Motor neuron (in vitro differentiated cells): ENCODE results near the gene SCYL1. TPM values are rescaled to one million over a fixed set of nuclear protein-coding genes. Genes with fewer than 3 reads are reported as not detected.

ENCODE experiments used
- ATAC-seq, 8 experiments: fragments of 200-7000 bp; cut with Tn5 transposase; replicated peaks in 6 of 8; 2 replicates each; pipeline ENCODE4 v1.8.0; 2021; ENCODE audit warnings: mild to moderate bottlenecking in 8 of 8, moderate library complexity in 8 of 8
- H3K27ac ChIP-seq, 2 donors: fragments of 250-450 bp; sonication (Bioruptor Pico); 2 replicates each; pipeline ENCODE4 v1.9.0; 2021; ENCODE audit warnings: antibody characterized with exemption in 2 of 2, mild to moderate bottlenecking in 2 of 2, moderate library complexity in 1 of 2
- H3K4me1 ChIP-seq, 2 donors: fragments of 250-450 bp; sonication (Bioruptor Pico); replicated peaks in 1 of 2; 2 replicates each; pipeline ENCODE4 v1.6.1; 2021; ENCODE audit warnings: antibody characterized with exemption in 2 of 2, mild to moderate bottlenecking in 2 of 2, moderate library complexity in 1 of 2
- H3K4me3 ChIP-seq, 5 donors: fragments of 250-450 bp; sonication (Bioruptor Pico); 2 replicates each; pipeline ENCODE4 v1.9.0; 2021; ENCODE audit warnings: antibody characterized with exemption in 5 of 5, mild to moderate bottlenecking in 5 of 5, moderate library complexity in 4 of 5
- WGBS, 10 experiments: fragments of 450-650 bp; shearing (Covaris generic); methylation state at CpG; one replicate each; pipeline ENCODE4 v1.0.0; 2022; 5-methylcytosine and 5-hydroxymethylcytosine counted together
- in situ Hi-C, 9 experiments: fragments of 400-800 bp; cut with MboI; loops; one replicate each; pipeline ENCODE4 v1.15.0; 2021; ENCODE audit warnings: low sequenced_read_pairs in 9 of 9, low pct_unique_long_range_greater_than_20kb in 2 of 9; ENCODE audit not compliant: unreplicated experiment in 9 of 9
- total RNA-seq, 8 experiments: library from RNA; unstranded; fragments of 300-600 nt; gene quantifications; 2 replicates each; pipeline versions ENCODE4 v1.2.3 to v1.2.4, GENCODE V29; 2022

SCYL1 gene
- total RNA-seq, 8 experiments from 2014 or later, result 39.2 to 119 (median 57.7) TPM

GRCh38 chr11:65584106-65584505, 59.2 kb downstream of the SCYL1 start:
- H3K27ac ChIP-seq, result no peak overlapping the region
- 59 to 68% (median 67%) methylated on average over 1 to 4 of the region's 8 CpGs; no CpG with 5 or more reads in 6 of the 10 experiments for WGBS, 10 experiments
- in situ Hi-C loops, result no loop called here
- H3K4me1 ChIP-seq, result peaks cover 9 to 29% of the 10 kb centered on the region in 2 donors
- peak in 1 of 8 experiments; percentile 5 for ATAC-seq
- H3K4me3 ChIP-seq, result no peak overlapping the region

GRCh38 chr11:65584723-65585171, 59.9 kb downstream of the SCYL1 start:
- ATAC-seq, result peak in 4 of 8 experiments; percentile 36 to 50 (median 46)
- WGBS, 10 experiments, result 0 to 73% (median 13%) methylated on average over 4 to 9 of the region's 46 CpGs; no CpG with 5 or more reads in 7 of the 10 experiments
- Histone ChIP-seq H3K4me3 (no peak overlapping the region), H3K27ac (no peak overlapping the region), H3K4me1 (peaks cover 9 to 32% of the 10 kb centered on the region in 2 donors)
- in situ Hi-C loops, result no loop called here

DNA sequence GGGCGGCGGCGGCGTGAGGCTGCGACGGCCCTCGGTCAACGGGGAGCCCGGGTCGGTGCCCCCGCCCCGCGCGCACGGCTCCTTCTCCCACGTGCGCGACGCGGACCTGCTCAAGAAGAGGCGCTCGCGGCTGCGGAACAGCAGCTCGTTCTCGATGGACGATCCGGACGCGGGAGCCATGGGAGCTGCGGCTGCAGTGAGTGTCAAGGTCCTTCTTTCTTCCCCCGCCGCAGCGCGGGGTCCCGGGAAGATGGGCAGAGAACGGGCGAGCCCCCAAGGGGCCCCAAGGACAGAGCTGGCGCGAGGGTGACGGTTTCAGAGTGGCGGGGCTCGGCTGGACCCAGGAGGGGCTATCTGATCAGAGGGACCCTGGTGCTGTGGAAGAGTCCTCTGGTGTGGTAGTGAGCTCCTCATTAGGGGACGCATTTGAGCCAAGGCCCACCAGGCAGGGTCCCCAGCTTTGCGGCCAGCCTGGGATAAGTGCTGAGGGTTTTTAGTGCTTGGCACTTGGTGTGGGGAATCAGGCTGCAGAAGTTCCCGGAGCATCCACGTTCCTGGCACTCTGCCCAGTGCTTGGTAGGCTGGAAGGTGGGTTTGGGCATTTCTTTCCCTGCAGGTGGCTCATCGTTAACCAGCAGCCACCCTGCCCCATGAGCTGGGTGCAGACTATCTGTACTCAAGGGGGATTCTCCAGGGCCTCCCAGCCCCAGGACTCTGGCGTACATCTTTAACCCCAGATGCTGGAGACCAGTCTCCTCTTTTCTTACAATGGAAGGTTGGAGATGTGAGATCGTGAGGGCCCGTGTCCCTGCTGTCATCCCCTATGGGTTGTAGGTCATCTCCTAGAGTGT, 60.7 kb downstream of the SCYL1 start:
- Histone ChIP-seq H3K27ac (no peak overlapping the region), H3K4me3 (no peak overlapping the region), H3K4me1 (peaks cover 9 to 32% of the 10 kb centered on the region in 2 donors)
- 49 to 100% (median 84%) methylated on average over 1 to 12 of the region's 51 CpGs; no CpG with 5 or more reads in 5 of the 10 experiments for WGBS, 10 experiments
- ATAC-seq, result peak in 1 of 8 experiments; percentile 7
- in situ Hi-C loops, result no loop called here

DNA sequence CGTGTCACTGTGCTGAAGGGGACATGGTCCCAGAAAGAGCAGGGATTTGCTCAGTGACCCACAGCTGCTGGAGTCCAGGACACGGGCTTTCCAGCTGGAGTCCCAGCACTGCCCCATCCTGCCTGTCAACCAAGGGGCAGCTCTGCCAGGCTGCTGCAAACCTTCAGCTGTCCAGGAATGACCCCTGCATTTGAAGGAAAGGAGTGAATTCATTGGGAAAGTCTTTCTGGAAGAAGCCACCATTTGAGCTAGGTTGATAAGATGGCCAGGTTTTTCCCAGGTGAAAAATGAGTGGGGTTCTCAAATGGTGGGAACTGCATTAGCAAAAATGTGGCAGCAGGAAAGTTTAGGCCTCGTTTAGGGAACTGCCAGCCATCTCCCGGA, 61.4 kb downstream of the SCYL1 start:
- WGBS, 10 experiments, result 20 to 90% (median 81%) methylated on average over 1 to 3 of the region's 4 CpGs; no CpG with 5 or more reads in 3 of the 10 experiments
- no peak overlapping the region for H3K4me3 ChIP-seq

DNA sequence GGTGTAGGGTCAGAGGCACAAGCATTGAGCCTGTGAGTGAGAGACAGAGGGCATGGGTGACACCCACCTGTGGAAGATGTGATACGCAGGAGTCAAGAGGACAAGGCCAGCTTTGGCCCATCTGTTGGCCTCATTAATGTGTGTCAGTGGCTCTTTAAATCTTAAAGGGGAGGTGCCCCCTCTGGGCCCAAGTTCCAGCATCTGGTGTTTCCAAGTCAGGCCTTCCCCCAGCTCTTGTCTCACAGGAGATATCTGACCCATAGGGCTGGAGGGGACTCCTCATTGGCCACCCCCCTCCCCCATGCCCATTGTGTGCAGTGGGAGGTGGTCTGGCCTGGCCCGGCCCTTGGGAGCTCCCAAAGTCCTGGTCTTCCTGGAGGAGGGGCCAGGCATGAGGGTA, 61.8 kb downstream of the SCYL1 start:
- 33 to 41% methylated on average over 1 to 2 of the region's 2 CpGs; no CpG with 5 or more reads in 8 of the 10 experiments for WGBS, 10 experiments
- Histone ChIP-seq H3K27ac (no peak overlapping the region), H3K4me1 (peaks cover 9 to 32% of the 10 kb centered on the region in 2 donors), H3K4me3 (no peak overlapping the region)
- in situ Hi-C loops, result no loop called here
- ATAC-seq, result peak in 6 of 8 experiments; percentile 8 to 86 (median 18)

More for the DNA sequence above, 61.4 kb downstream of the SCYL1 start:
- Histone ChIP-seq H3K27ac (no peak overlapping the region), H3K4me1 (peaks cover 9 to 32% of the 10 kb centered on the region in 2 donors)
- in situ Hi-C loops, result no loop called here
- ATAC-seq, result no peak

Other genes starting within 250 kb of the SCYL1 start
- 10 to 100 TPM in 2 of 8 experiments, 1 to 10 TPM in 6; 4.0 to 14.1 (median 5.8) TPM for gene CDC42EP2, start 210.2 kb upstream of the SCYL1 start, total RNA-seq
- gene DPF2, start 191.2 kb upstream of the SCYL1 start, total RNA-seq, result 10 to 100 TPM; 32.0 to 56.1 (median 44.1) TPM
- gene TIGD3, start 170.3 kb upstream of the SCYL1 start, total RNA-seq, result 1 to 10 TPM in 5 of 8 experiments, under 1 TPM in 2, not detected in 1; 0.28 to 5.8 (median 4.2) TPM
- gene SLC25A45, start 142.4 kb upstream of the SCYL1 start, total RNA-seq, result 10 to 100 TPM in 1 of 8 experiments, 1 to 10 TPM in 4, under 1 TPM in 3; 0.11 to 10.0 (median 1.9) TPM
- gene FRMD8, start 138.4 kb upstream of the SCYL1 start, total RNA-seq, result 10 to 100 TPM in 4 of 8 experiments, 1 to 10 TPM in 4; 3.1 to 28.2 (median 11.0) TPM
- gene NEAT1, start 102.3 kb upstream of the SCYL1 start, total RNA-seq, result 1,000 to 10,000 TPM in 2 of 8 experiments, 100 to 1,000 TPM in 1, 10 to 100 TPM in 5; 10.9 to 1,983 (median 59.7) TPM
- gene MALAT1, start 26.0 kb upstream of the SCYL1 start, total RNA-seq, result over 10,000 TPM in 4 of 8 experiments, 1,000 to 10,000 TPM in 4; 4,364 to 49,781 (median 11,043) TPM
- 10 to 100 TPM in 4 of 8 experiments, 1 to 10 TPM in 4; 1.5 to 69.9 (median 25.5) TPM for gene LTBP3, start 33.3 kb downstream of the SCYL1 start, total RNA-seq
- 10 to 100 TPM; 37.4 to 74.2 (median 55.0) TPM for gene ZNRD2, start 45.4 kb downstream of the SCYL1 start, total RNA-seq
- 10 to 100 TPM; 18.6 to 63.4 (median 28.8) TPM for gene FAM89B, start 47.5 kb downstream of the SCYL1 start, total RNA-seq
- 10 to 100 TPM in 3 of 8 experiments, 1 to 10 TPM in 5; 1.5 to 44.6 (median 5.5) TPM for gene EHBP1L1, start 51.0 kb downstream of the SCYL1 start, total RNA-seq
- 1 to 10 TPM in 2 of 8 experiments, under 1 TPM in 5, not detected in 1; 0.18 to 1.9 (median 0.38) TPM for gene KCNK7, start 70.7 kb downstream of the SCYL1 start, total RNA-seq
- 10 to 100 TPM in 7 of 8 experiments, 1 to 10 TPM in 1; 7.3 to 33.0 (median 15.9) TPM for gene MAP3K11, start 89.1 kb downstream of the SCYL1 start, total RNA-seq
- gene PCNX3, start 90.7 kb downstream of the SCYL1 start, total RNA-seq, result 10 to 100 TPM; 12.0 to 52.7 (median 19.5) TPM
- 10 to 100 TPM in 3 of 8 experiments, 1 to 10 TPM in 5; 4.8 to 16.1 (median 8.0) TPM for gene SIPA1, start 113.0 kb downstream of the SCYL1 start, total RNA-seq
- 10 to 100 TPM; 16.7 to 56.1 (median 32.2) TPM for gene RELA, start 137.8 kb downstream of the SCYL1 start, total RNA-seq
- gene KAT5, start 187.2 kb downstream of the SCYL1 start, total RNA-seq, result 10 to 100 TPM; 33.4 to 66.8 (median 48.6) TPM
- 10 to 100 TPM; 12.7 to 80.0 (median 25.4) TPM for gene RNASEH2C, start 195.7 kb downstream of the SCYL1 start, total RNA-seq